HG02610 (cell line): Measurements from ENCODE around the gene TAS2R31.
"Not testable (repeated sequence)": the region's sequence is repeated elsewhere in the genome, so short reads cannot be mapped to it uniquely, and the experiment has no call there.

Source experiments
- ATAC-seq: cut with Tn5 transposase; IDR thresholded peaks from one replicate; pipeline ENCODE4 v1.9.1; 2021; ENCODE audit warnings: mild to moderate bottlenecking, moderate library complexity; ENCODE audit not compliant: unreplicated experiment

The TAS2R31 gene, protein sequence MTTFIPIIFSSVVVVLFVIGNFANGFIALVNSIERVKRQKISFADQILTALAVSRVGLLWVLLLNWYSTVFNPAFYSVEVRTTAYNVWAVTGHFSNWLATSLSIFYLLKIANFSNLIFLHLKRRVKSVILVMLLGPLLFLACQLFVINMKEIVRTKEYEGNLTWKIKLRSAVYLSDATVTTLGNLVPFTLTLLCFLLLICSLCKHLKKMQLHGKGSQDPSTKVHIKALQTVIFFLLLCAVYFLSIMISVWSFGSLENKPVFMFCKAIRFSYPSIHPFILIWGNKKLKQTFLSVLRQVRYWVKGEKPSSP

DNA sequence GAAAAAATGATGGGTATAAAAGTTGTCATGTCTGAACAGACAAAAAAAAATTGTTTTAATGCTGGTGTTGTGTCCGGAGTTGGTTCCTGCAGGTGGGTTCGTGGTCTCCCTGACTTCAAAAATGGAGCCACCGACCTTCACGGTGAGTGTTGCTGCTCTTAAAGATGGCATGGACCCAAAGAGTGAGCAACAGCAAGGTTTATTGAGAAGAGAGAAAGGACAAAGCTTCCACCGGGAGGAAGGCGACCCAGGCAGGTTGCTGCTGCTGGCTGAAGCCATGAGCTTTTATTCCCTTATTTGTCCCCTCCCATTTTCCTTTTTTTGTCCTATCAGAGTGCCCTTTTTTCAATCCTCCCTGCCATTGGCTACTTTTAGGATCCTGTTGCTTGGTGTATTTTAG lies at the start of gene TAS2R31:
Gene TAS2R31 (minus strand): TSS at position 101 of the 400 bp plus-strand sequence. CDS start 72 bp downstream, at position 29.
- ATAC-seq = no peak

DNA sequence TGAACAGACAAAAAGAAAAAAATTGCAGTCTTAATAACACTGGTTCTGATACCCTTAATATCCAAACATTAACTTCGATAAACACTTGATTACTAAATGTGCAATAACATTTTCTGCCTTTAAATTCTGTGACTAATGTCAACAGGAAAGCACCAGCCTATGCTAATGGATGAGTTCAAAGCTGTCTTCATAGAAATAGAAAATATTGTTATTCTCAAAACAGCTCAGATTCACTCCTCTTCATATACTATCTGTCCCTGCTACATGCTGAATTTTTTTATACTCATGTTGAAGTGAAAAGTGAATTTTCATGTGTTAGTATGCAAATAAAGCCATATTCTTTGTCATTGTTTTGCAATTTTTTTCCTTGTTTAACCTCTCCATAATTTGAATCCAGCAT lies 47.0 kb upstream of the TAS2R31 start:
- ATAC-seq = no peak

DNA sequence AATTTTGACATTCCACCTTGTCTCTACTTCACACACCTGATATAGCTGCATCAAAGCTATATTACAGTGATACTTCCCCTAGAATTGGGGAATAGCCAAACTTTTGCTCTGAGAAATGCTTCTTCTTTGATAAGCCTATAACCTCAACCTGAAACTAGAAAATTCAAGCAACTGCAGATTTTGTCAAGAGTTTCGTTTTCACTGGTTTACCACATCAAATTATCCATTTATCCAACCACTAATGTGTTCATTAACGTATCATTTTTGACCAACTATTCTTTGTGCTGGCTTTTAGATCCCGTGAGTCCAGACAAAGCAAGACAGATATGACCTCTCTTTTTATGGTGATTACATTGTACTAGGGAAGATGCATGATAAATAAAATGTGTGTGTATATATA lies 44.4 kb upstream of the TAS2R31 start:
- ATAC-seq = peak; percentile 49

DNA sequence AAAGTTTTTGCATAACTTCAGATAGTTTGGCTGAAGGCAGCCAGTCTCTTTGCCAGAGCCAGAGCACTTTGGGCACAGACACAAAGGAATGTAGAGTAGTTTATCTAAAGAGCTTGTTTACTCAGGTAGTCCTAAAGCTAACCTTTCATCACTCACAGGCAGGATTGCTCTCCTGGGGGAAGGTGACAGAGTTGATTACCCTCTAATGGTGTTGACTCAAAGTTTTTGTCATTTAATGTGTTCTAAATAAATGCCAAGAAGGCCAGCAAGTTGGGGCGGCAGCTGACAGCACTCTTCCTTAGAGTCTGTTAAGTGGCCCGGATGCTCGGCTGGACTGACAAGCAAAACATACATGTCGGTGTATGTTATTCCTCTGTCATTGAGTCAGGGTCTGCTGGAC lies 40.2 kb upstream of the TAS2R31 start:
- ATAC-seq = no peak

DNA sequence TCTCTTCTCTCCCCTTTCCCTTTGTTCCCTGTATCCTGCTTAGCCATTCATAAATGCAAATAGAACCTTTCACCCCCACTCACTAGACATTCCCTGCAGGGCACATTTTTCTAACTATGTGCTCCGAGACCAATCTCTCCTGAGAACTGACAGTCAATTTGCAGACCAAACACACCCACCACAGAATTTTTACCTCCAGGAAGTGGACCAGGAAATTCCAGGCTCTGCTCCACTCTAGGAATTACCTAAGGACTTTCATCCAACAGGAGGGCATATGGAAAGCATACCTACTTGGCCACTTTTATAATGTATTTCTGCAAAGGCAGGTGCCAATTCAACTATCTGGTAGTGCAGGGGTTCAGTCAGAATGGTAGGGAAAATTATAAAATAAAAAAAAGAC lies 39.8 kb upstream of the TAS2R31 start:
- ATAC-seq = no peak

DNA sequence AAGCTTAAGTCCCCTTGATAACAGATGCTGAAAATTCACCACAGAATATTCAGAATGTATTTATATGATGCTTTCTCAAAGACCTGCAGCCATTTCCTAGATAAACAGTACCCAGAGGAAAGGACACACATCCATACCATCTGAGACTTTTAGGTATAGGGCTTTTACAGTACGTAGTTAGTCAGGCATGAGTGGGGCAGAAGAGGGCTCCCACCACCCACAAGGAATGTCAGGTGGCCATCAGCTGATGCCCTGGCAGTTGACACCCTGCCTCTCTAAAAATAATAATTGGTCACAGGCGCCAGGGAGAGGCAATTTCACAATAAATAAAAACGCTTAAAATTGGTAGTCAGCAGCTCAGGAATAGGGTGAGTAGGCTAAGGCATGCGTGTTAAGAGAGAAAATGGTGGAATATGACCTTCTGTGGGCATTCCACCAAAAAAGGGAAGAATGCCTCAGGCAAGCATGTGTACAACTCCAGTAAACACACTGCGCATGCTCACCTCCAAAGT lies 38.7 kb upstream of the TAS2R31 start:
- ATAC-seq = no peak

DNA sequence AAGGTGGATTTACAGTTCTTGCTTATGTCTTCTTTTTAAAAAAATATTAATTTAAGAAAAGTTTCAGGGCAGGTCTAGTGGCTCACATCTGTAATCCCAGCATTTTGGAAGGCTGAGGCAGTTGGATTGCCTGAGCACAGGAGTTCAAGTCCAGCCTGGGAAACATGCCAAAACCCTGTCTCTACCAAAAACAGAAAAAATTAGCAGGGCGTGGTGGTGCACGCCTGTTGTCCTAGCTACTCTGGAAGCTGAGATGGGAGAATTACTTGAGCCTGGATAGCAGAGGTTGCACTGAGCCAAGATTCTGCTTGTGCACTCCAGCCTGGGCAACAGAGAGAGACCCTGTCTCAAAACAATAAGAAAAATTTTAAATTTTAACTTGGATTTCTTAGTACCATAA lies 36.3 kb upstream of the TAS2R31 start:
- ATAC-seq = no peak

DNA sequence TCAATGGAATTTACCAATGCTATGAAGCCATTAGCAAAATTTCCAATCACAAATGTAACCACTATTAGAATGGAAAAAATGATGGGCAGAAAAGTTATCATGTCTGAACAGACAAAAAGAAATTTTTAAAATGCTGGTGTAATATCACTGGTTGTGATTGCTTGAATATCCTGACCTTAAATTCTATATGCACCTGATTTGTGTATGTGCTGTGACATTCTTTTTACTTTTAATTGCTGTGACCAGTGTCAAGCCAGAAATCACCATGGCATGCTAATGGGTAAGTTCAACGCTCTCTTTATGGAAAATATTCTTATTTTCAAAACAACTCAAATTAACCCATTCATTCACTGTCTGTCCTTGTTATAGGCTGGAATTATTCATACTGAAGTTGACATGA lies 31.0 kb upstream of the TAS2R31 start, which contains the start of gene TAS2R46:
Gene TAS2R46 (minus strand): TSS at position 101 of the 400 bp plus-strand sequence. CDS start 0 bp downstream, at position 101.
- not testable (repeated sequence) for ATAC-seq

DNA sequence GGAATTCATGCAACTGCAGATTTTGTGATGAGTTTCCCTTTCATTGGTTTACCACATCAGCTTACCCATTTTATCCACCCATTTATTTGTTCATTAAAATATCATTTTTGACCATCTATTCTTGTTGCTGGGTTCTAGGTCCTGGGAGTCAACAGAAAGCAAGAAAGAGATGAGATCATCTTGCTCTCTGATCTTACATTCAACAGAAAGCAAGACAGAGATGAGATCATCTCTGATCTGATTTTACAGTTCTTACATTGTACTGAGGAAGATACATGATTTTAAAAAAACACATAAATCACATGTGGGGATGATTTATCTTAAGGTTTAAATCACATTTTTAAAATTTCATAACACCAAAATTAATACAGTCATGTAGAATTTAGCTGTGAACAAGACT lies 28.6 kb upstream of the TAS2R31 start:
- no peak for ATAC-seq

DNA sequence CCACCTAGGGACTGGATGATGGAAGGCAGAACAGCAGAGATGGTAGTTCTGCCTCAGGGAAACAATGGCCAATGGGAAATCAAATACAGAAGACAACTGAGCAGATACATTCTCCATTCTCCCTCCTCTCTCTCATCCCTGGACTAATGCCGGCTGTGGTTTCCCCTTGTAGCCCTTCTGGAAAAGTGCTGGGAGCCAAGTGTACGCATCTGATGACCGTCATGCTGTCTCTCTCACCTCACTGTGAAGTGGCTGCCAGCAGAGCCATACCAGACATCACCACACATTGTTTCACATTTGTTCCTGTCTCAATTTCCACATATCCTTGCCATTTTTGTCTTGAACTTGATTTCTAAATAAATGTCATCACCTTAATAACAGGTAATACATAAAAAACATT lies 27.8 kb upstream of the TAS2R31 start:
- no peak for ATAC-seq

DNA sequence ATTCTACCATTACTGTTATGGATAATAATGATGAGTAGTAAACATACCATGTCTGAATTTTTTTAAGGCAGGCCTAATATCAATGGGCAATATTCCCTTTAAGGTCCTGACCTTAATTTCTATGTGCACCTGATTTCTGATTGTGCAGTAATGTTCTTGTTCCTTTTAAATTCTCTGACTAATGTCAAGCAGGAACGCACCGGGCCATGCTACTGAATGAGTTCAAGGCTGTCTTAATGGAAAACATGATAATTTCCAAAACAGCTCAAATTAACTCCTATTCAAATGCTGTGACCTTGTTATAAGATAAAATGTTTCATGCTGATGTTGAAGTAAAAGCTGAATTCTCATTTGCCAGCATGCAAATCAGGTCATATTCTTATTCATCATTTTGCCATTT lies 24.1 kb upstream of the TAS2R31 start:
- no peak for ATAC-seq

DNA sequence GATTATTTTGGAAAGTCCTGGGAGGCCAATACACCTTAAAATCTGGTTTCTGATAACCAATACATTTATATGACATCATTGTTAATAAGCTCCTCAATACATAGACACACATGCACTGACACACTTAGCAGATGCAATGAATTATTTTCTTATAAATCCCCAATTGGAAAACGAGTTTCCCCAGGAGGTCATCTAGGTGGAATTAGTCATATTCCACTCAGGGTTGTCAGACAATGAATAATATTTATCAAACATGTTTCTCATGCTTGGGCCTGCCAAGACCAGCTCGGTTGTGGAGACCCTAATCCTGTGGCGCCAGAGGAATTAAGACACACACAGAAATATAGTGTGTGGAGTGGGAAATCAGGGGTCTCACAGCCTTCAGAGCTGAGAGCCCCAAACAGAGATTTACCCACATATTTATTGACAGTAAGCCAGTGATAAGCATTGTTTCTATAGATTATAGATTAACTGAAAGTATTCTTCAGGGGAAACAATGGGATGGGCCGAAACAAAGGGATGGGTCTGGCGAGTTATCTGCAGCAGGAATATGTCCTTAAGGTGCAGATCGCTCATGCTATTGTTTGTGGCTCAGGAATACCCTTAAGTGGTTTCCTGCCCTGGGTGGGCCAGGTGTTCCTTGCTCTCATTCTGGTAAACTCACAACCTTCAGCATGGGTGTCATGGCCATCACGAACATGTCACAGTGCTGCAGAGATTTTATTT lies 18.8 kb upstream of the TAS2R31 start:
- ATAC-seq = not testable (repeated sequence)

DNA sequence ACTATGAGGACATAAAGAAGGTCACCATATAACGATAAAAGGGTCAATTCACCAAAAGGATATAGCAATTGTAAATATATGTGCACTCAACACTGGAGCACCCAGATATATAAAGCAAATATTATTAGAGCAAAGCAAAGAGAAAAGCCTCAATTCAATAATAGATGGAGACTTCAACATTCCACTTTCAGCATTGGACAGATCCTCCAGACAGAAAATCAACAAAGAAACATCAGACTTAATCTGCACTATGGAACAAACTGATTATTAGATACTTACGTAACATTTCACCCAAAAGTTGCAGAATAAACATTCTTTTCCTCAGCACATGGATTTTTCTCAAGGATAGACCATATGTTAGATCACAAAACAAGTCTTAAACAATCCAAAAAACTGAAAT lies 10.2 kb upstream of the TAS2R31 start:
- not testable (repeated sequence) for ATAC-seq

DNA sequence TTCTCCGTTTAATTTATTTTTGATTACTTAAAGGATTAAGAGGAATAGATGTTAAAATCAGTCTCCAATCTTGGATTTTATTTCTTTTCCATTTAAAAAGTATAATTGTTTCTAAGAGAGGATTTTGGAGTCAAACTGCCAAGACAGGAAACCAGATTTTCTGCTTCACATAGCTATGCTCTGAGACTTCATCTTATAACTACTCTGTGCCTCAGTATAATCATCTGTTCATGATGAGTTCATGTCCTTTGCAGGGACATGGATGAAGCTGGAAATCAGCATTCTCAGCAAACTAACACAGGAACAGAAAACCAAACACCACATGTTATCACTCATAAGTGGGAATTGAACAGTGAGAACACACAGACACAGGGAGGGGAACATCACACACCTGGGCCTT lies 9.0 kb upstream of the TAS2R31 start:
- ATAC-seq = no peak

DNA sequence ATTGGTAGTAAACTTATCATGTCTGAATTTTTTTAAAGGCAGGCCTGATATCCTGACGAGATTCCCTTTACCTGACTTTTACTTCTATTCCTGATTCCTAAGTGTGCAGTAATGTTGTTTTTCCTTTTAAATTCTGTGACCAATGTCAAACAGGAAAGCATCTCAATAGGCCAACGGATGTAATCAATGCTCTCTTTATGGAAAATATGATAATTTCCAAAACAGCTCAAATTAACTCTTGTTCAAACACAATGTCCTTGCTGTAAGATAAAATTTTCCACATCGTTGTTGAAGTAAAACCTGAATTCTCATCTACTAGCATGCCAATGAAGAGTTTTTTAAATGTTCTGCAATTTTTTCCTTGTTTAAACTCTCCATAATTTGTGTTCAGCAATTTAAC lies 8.0 kb upstream of the TAS2R31 start:
- ATAC-seq = no peak

DNA sequence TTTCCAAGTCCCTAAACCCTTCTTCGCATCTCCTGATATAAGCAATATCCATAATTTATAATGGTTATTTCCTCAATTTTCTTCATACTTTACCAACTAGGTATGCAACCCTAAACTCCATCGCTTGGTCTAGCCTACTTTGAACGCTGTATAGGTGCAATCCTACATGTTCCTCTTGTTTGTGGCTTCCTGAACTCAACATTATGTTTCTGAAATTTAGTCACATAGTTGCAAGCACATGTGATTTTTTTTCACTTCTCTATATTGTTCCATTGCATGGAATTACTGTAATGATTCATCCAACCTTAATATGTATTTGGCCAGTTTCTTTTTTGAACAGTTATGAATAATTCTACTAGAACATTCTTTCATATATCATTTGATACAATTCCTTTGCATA lies 2.8 kb upstream of the TAS2R31 start:
- peak; percentile 85 for ATAC-seq

DNA sequence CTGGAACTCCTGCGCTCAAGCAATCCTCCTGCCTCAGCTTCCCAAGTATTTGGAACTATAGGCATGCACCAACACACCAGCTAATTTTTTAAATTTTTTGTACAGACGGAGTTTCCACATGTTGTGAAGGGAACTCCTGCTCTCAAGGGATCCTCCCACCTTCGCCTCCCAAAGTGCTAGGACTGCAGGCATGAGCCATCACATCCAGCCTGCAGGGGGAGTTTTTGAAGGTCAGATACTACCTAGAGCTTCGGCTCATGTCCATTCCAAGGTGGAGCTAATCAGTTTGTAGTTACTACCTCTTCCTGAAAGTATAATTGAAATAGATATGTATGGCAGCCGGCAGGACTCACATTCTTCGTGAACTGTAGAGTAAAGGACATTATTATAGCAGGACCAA lies 5.1 kb downstream of the TAS2R31 start:
- no peak for ATAC-seq

DNA sequence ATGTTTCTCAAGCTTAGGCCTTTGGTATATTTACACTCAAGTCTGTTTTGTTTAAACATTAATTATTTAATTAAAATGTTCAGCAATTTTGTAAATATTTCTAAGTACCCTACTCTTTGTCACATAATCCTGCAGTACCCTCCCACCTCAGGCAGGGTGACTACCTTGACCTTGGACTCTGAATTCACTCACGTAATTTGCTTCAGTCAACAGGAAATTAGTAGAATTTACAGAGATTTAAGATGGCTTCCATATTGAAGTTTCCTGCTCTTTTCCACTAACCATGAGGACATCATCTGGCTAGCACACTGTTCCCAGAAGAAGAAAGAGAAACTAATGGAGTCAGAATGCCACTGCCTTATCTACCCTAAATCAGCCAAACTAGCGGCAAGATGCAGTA lies 7.8 kb downstream of the TAS2R31 start:
- ATAC-seq = no peak

DNA sequence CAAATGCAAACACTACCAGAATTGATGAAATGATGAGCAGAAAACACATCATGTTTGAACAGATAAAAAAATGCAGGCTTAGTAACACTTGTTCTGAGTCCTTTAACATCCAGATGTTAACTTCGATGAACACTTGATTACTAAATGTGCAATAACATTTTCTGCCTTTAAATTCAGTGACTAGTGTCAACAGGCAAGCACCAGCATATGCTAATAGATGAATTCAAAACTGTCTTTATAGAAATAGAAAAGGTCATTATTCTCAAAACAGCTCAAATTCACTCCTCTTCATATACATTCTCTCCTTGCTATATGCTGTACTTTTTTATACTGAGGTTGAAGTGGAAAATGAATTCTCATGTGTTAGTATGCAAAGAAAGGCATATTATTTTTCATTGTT lies 8.7 kb downstream of the TAS2R31 start, which contains the start of gene TAS2R19:
Gene TAS2R19 (minus strand): TSS at position 101 of the 400 bp plus-strand sequence. CDS start 49 bp downstream, at position 52.
- ATAC-seq = no peak

DNA sequence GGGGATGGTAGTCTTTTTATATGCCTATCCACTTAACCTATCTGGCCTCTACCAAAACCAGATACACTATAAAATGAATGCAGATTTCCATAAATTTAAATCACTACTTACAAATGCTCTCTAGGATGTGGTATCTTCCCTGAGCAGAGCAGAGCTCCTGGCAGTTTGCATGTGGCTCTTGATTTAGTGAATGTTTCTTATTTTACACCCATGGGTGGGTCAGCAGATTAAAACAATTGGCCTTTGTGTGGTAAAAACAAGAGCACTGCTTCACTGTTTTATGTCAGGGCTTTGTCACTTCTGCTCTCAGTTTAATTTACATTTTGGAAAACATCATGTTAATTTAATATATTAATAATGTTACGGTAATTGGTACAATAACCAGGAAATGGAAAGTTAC lies 14.3 kb downstream of the TAS2R31 start:
- ATAC-seq = no peak

DNA sequence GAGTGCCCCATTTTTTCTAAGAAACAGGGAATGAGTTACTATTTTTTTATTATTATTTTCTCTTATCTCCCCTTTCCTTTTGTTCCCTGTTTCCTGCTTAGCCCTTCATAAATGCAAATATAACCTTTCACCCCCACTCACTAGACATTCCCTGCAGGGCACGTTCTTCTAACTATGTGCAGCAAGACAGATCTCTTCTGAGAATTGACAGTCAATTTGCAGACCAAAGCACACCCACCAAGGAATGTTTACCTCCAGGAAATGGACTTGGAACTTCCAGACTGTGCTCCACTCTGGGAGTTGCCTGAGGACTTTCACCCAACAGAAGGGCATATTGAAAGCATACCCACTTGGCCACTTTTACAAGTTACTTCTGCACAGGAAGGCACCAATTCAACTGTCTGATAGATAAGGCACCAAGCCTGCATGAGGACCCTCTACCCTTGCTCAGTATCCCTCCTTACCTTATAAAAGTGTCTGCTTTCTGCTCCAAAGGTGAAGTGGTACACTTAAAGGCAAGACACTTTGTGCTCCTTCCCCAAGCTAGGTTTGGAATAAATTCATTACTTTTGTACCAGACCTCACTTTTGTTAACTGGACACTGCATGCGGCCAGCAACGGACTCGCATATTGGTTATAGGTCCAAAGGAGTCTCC lies 15.3 kb downstream of the TAS2R31 start:
- ATAC-seq = no peak
